ENCODE results near the gene FAM187B. TPM values are rescaled to one million over a fixed set of nuclear protein-coding genes. Genes with fewer than 3 reads are reported as not detected.
"Not testable (repeated sequence)": the region's sequence is repeated elsewhere in the genome, so short reads cannot be mapped to it uniquely, and the experiment has no call there.

FAM187B gene
- total RNA-seq, 1 experiment from 2014 or later: not detected

DNA sequence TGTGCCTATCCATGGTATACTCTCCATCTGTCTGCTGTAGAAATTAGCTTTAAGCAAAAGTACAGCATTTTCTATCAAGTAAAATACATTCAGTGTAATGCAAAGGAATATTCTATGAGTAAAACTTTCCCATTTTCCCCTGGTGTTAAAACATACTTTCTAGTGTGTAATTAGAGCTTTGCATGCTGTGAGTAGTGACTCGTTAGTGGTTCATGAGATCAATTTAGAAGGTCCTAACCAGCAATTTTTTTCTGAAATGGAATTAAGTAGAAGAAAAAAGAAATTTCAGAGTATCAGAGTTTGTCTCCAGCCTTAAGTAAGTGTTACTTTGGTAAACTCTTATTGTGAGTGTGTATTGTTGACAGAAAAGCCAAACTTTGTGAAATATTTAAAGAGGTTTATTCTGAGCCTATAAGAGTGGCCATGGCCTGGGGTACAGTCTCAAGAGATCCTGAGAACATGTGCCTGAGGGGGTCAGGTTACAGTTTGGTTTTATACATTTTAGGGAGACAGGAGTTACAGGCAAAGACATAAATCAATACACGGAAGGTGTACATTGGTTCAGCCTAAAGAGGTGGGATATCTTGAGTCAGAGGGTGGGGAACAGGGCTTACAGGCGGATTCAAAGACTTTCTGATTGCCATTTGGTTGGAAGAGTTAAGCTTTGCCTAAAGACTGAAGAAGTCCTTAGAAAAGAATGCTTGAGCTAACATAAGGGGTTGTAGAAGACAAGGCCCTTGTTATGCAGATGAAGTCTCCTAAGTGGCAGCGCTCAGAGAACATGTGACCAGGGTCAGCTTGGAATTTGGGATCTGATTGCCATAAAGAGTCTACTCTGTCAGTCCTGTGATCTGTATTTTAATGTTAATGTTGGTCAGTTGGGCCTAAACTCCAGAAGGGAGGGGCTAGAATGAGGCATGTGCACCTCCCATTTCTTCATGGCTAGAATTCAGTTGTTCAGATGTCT is 25.5 kb downstream of the FAM187B start:
- Histone ChIP-seq H3K4me1 (ENCODE audit: insufficient read depth, low read length, poor library complexity, severe bottlenecking) (no peaks in the 10 kb centered on the region), H3K36me3 (ENCODE audit: insufficient read depth, low read length, poor library complexity, severe bottlenecking) (no peaks in the 10 kb centered on the region), H3K27me3 (replicated peaks; ENCODE audit: insufficient read depth, low read depth, low read length, poor library complexity) (peaks cover 13% of the 10 kb centered on the region), H3K27ac (ENCODE audit: low read depth, low read length, poor library complexity, severe bottlenecking) (no peak overlapping the region), H3K9me3 (ENCODE audit: low read depth, low read length, poor library complexity, severe bottlenecking) (no peaks in the 10 kb centered on the region), H3K4me3 (ENCODE audit: low read depth, low read length, poor library complexity, severe bottlenecking) (no peak overlapping the region)
- no peak for DNase-seq (ENCODE audit: low spot score)
- no TSS peak for BruUV-seq (replicated peaks)
- CTCF ChIA-PET: no interaction called here
- no peak for TF ChIP-seq EZH2 (IDR thresholded peaks at IDR 0.05; ENCODE audit: borderline replicate concordance, low read depth, low read length, poor library complexity, severe bottlenecking)
- TF ChIP-seq, protein P1, sequence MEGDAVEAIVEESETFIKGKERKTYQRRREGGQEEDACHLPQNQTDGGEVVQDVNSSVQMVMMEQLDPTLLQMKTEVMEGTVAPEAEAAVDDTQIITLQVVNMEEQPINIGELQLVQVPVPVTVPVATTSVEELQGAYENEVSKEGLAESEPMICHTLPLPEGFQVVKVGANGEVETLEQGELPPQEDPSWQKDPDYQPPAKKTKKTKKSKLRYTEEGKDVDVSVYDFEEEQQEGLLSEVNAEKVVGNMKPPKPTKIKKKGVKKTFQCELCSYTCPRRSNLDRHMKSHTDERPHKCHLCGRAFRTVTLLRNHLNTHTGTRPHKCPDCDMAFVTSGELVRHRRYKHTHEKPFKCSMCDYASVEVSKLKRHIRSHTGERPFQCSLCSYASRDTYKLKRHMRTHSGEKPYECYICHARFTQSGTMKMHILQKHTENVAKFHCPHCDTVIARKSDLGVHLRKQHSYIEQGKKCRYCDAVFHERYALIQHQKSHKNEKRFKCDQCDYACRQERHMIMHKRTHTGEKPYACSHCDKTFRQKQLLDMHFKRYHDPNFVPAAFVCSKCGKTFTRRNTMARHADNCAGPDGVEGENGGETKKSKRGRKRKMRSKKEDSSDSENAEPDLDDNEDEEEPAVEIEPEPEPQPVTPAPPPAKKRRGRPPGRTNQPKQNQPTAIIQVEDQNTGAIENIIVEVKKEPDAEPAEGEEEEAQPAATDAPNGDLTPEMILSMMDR (conservative IDR thresholded peaks at IDR 0.05; ENCODE audit: low read depth, low read length): no peak
- intact Hi-C loops (cut with micrococcal nuclease; ENCODE audit: unreplicated experiment): no loop called here
- POLR2A ChIA-PET (ENCODE audit: low non-redundant PET): no interaction called here

DNA sequence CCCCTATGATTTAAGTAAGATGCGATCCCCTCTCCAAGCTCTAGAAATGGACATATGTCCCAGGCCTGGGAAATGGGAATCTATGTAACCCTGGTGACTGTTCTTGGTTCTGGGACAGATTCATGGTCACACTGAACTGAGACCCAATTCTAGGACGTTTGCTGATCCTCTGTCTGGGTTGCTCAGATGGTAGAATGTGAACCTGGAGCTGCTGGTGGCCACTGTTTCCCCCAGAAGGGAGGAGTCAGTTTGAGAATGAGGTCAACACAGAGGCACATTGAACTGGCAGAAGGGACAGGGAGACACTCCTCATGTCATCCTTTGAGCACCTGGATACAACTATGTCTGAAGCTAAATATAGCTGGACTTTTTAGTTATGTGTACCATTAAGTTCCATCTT is 29.1 kb downstream of the FAM187B start:
- no peaks in the 10 kb centered on the region for H3K4me1 ChIP-seq (ENCODE audit: insufficient read depth, low read length, poor library complexity, severe bottlenecking)
- no peak overlapping the region for H3K4me3 ChIP-seq (ENCODE audit: low read depth, low read length, poor library complexity, severe bottlenecking)
- H3K27me3 ChIP-seq (replicated peaks; ENCODE audit: insufficient read depth, low read depth, low read length, poor library complexity): peaks cover 35% of the 10 kb centered on the region
- H3K9me3 ChIP-seq (ENCODE audit: low read depth, low read length, poor library complexity, severe bottlenecking): no peaks in the 10 kb centered on the region
- H3K27ac ChIP-seq (ENCODE audit: low read depth, low read length, poor library complexity, severe bottlenecking): no peak overlapping the region
- BruUV-seq (replicated peaks): no TSS peak
- ChIA-PET POLR2A (ENCODE audit: low non-redundant PET) (no interaction called here), CTCF (interaction anchor here (0.6 kb wide), 1 partner anchor 699 kb away, joined by 3 read pairs; no protein-coding TSS in a partner anchor)
- intact Hi-C loops (cut with micrococcal nuclease; ENCODE audit: unreplicated experiment): no loop called here
- H3K36me3 ChIP-seq (ENCODE audit: insufficient read depth, low read length, poor library complexity, severe bottlenecking): no peaks in the 10 kb centered on the region
- TF ChIP-seq, protein P1 (conservative IDR thresholded peaks at IDR 0.05; ENCODE audit: low read depth, low read length): no peak
- TF ChIP-seq EZH2 (IDR thresholded peaks at IDR 0.05; ENCODE audit: borderline replicate concordance, low read depth, low read length, poor library complexity, severe bottlenecking): no peak
- no peak for DNase-seq (ENCODE audit: low spot score)

DNA sequence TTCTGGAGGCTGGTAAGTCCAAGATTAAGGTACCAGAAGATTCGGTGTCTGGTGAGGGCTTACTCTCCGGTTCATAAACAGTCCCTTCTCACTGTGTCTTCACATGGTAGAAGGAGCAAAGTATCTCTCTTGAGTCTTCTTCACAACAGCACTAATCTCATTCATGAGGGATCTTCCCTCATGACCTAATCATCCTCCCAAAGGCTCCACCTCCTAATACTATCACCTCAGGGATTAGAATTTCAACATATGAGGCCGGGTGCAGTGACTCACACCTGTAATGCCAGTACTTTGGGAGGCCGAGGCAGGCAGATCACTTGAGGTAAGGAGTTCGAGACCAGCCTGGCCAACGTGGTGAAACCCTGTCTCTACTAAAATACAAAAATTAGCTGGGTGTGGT is 31.7 kb downstream of the FAM187B start:
- POLR2A ChIA-PET (ENCODE audit: low non-redundant PET); CTCF ChIA-PET; BruUV-seq (replicated peaks): not testable (repeated sequence)

More for the DNA sequence above, 31.7 kb downstream of the FAM187B start:
- H3K4me1 ChIP-seq (ENCODE audit: insufficient read depth, low read length, poor library complexity, severe bottlenecking); H3K36me3 ChIP-seq (ENCODE audit: insufficient read depth, low read length, poor library complexity, severe bottlenecking); H3K4me3 ChIP-seq (ENCODE audit: low read depth, low read length, poor library complexity, severe bottlenecking); intact Hi-C loops (cut with micrococcal nuclease; ENCODE audit: unreplicated experiment); H3K9me3 ChIP-seq (ENCODE audit: low read depth, low read length, poor library complexity, severe bottlenecking); H3K27ac ChIP-seq (ENCODE audit: low read depth, low read length, poor library complexity, severe bottlenecking); DNase-seq (ENCODE audit: low spot score): not testable (repeated sequence)
- H3K27me3 ChIP-seq (replicated peaks; ENCODE audit: insufficient read depth, low read depth, low read length, poor library complexity): peaks cover 41% of the 10 kb centered on the region

Measured in A673 (cell line).